ENCODE results near the gene SVOP.

- TF ChIP-seq EZH2phosphoT487 (IDR thresholded peaks at IDR 0.05; ENCODE audit: insufficient read depth, low read depth) (no peak), EZH2 (IDR thresholded peaks at IDR 0.05; ENCODE audit: insufficient read depth, poor library complexity, severe bottlenecking) (no peak)
Observed at GRCh38 chr12:108930155-108930554, 90.7 kb downstream of the SVOP start.
